Ovary (tissue), 9 donors: ENCODE measurements around the gene FBRS. TPM values are rescaled to one million over a fixed set of nuclear protein-coding genes. Genes with fewer than 3 reads are reported as not detected.

Source experiments
- DNase-seq, 5 donors: peaks; one replicate each; pipeline ENCODE4 v3.0.0-alpha.2; 2019 to 2020
- H3K27ac ChIP-seq, 2 donors: fragments of 200-600 bp; one replicate each; pipeline versions ENCODE4 v1.5.1 to v1.8.0; 2019 to 2022
- H3K27me3 ChIP-seq: fragments of 200-600 bp; one replicate; pipeline ENCODE4 v1.8.0; 2022
- H3K36me3 ChIP-seq: fragments of 200-600 bp; sonication (generic); one replicate; pipeline ENCODE4 v1.5.1; 2019
- H3K4me1 ChIP-seq: one replicate; pipeline ENCODE4 v1.8.1; 2013; ENCODE audit warnings: mild to moderate bottlenecking, moderate library complexity; ENCODE audit not compliant: insufficient read depth
- H3K4me3 ChIP-seq: fragments of 200-600 bp; sonication (generic); one replicate; pipeline ENCODE4 v1.5.1; 2017
- H3K9me3 ChIP-seq, 2 donors: fragments of 200-600 bp in 1 of 2; sonication (generic) in 1 of 2; one replicate each; pipeline versions ENCODE4 v1.5.1 to v1.8.1; 2013 to 2019; ENCODE audit warnings: mild to moderate bottlenecking in 1 of 2, moderate library complexity in 1 of 2
- EP300 ChIP-seq: sonication (generic); formaldehyde crosslinking; IDR thresholded peaks from one replicate; pipeline ENCODE4 v1.6.1; 2017; ENCODE audit warnings: antibody characterized with exemption
- POLR2A ChIP-seq: fragments of 450-650 bp; IDR thresholded peaks from one replicate; pipeline ENCODE4 v1.6.1; 2017; ENCODE audit warnings: antibody characterized with exemption, mild to moderate bottlenecking, moderate library complexity
- WGBS, 3 donors: extraction: QIAGEN DNeasy Blood & Tissue Kit in 1 of 3; methylation state at CpG; one replicate each; pipeline versions ENCODE4 v1.1.5 to v1.1.7; 2013 to 2017; 5-methylcytosine and 5-hydroxymethylcytosine counted together
- intact Hi-C, 4 donors: fragments of 100-400 bp; cut with DNase I; formaldehyde crosslinking; loops; one replicate each; pipeline versions ENCODE4 v1.11.0 to v1.15.1; 2022 to 2023
- polyA plus RNA-seq, 2 donors: library from polyadenylated mRNA; stranded (reverse); fragments of 200-250 nt in 1 of 2; fragments of 350-450 nt in 1 of 2; fragmentation: Illumina TruSeq in 1 of 2; extraction: RNeasy Lipid Tissue Mini Kit (QIAGEN cat#74804) in 1 of 2; gene quantifications; one replicate each; pipeline ENCODE4 v1.2.3, GENCODE V29; 2013 to 2014
- total RNA-seq, 7 donors: library from RNA; depleted of rRNA in 2 of 7; stranded (reverse); fragments of >200 nt in 2 of 7; fragmentation: NEBNext Ultra II Directional in 3 of 7; extraction: Animal tissue kit (Norgen Biotek cat#: 25700) in 3 of 7; gene quantifications; one replicate each; pipeline versions ENCODE4 v1.1.0 to v1.2.4, GENCODE V29; 2016 to 2023
- TF ChIP-seq, protein P1 (sequence below), 3 donors: fragments of 450-650 bp in 2 of 3; fragments of 200-600 bp in 1 of 3; IDR thresholded peaks; one replicate each; pipeline versions ENCODE4 v1.5.1 to v1.8.0; 2016 to 2022; ENCODE audit warnings: antibody characterized with exemption in 3 of 3, mild to moderate bottlenecking in 1 of 3
- donor health status: DM: no; HTN: no; CAD: no; lungs with moderate emphysema.
- donor health status: DM: no; HTN: no; CAD: no.
- donor health status: Bipolar disorder and iron deficiency.
- donor health status: DM: yes; HTN: yes; CAD: no.
- donor health status: DM: no; HTN: no; CAD: no.
- donor health status: DM: yes; HTN: yes; CAD: no.

Gene FBRS
- total and polyA plus RNA-seq, 9 donors: 15.6 to 75.6 (median 56.2) TPM

DNA sequence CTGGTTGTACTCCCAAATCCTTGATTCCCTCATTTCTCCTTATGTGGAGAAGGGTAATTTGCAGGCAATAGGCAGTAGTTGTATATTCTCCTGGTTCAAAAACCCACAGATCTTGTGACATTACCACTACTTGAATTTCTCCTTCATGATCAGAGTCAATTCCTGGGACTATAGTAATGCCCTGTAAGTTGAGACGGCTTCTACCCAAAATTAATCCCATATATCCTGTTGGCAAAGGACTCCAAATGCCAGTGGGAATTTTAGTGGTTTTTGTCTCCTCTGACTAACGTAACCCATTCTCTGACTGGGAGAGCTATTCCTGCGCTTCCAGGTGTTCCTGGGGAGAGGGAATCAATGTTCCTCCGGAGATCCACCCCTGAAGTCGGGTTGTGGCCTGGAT lies 36.5 kb upstream of the FBRS start:
- H3K4me1 ChIP-seq: no peaks in the 10 kb centered on the region
- no peak overlapping the region for H3K4me3 ChIP-seq
- no peaks in the 10 kb centered on the region for H3K9me3 ChIP-seq
- TF ChIP-seq POLR2A (no peak), EP300 (no peak)
- TF ChIP-seq, protein P1, sequence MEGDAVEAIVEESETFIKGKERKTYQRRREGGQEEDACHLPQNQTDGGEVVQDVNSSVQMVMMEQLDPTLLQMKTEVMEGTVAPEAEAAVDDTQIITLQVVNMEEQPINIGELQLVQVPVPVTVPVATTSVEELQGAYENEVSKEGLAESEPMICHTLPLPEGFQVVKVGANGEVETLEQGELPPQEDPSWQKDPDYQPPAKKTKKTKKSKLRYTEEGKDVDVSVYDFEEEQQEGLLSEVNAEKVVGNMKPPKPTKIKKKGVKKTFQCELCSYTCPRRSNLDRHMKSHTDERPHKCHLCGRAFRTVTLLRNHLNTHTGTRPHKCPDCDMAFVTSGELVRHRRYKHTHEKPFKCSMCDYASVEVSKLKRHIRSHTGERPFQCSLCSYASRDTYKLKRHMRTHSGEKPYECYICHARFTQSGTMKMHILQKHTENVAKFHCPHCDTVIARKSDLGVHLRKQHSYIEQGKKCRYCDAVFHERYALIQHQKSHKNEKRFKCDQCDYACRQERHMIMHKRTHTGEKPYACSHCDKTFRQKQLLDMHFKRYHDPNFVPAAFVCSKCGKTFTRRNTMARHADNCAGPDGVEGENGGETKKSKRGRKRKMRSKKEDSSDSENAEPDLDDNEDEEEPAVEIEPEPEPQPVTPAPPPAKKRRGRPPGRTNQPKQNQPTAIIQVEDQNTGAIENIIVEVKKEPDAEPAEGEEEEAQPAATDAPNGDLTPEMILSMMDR (IDR thresholded peaks at IDR 0.05): no peak
- WGBS, 3 donors: 69 to 85% (median 71%) methylated on average over 5 of the region's 5 CpGs
- intact Hi-C loops: loop anchor here in 1 of 4 donors (10.0 kb wide), 1 partner anchor 197 kb away; no protein-coding TSS in a partner anchor
- DNase-seq: no peak
- H3K27ac ChIP-seq: no peak overlapping the region
- H3K36me3 ChIP-seq: no peaks in the 10 kb centered on the region
- H3K27me3 ChIP-seq: no peaks in the 10 kb centered on the region

DNA sequence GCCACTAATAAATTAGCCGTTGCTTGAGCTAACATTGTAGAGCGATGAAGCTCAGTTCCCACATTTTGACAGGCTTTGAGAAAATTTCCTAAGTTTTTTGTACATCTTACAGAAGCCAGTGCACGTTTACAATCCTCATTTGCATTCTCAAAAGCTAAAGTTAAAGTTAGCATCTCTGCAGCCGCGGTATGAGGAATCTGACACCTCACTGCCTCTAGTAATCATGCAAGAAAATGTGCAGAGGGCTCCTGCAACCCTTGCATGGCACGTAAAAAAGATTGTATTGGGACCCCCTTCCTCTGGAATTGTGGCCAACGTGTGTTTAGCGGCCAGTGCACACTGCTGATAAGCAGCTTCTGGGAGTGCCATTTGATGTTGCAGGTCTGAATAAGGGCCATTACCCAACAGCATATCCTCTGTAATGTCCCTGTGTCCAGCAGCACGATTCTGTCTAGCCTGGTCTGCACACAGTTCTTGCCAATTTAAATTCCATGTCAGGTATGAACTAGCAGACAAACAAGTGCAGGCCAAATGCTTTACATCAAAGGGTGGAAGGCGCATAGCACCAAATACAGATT lies 35.7 kb upstream of the FBRS start:
- no peaks in the 10 kb centered on the region for H3K9me3 ChIP-seq
- intact Hi-C loops: loop anchor here in 1 of 4 donors (10.0 kb wide), 1 partner anchor 198 kb away; no protein-coding TSS in a partner anchor
- H3K4me1 ChIP-seq: no peaks in the 10 kb centered on the region
- no peaks in the 10 kb centered on the region for H3K27me3 ChIP-seq
- no peak overlapping the region for H3K4me3 ChIP-seq
- no peak overlapping the region for H3K27ac ChIP-seq
- DNase-seq: no peak
- no peaks in the 10 kb centered on the region for H3K36me3 ChIP-seq
- WGBS, 3 donors: 50 to 59% (median 51%) methylated on average over 10 of the region's 10 CpGs
- no peak for TF ChIP-seq POLR2A
- TF ChIP-seq, protein P1 (IDR thresholded peaks at IDR 0.05): no peak
- no peak for TF ChIP-seq EP300

DNA sequence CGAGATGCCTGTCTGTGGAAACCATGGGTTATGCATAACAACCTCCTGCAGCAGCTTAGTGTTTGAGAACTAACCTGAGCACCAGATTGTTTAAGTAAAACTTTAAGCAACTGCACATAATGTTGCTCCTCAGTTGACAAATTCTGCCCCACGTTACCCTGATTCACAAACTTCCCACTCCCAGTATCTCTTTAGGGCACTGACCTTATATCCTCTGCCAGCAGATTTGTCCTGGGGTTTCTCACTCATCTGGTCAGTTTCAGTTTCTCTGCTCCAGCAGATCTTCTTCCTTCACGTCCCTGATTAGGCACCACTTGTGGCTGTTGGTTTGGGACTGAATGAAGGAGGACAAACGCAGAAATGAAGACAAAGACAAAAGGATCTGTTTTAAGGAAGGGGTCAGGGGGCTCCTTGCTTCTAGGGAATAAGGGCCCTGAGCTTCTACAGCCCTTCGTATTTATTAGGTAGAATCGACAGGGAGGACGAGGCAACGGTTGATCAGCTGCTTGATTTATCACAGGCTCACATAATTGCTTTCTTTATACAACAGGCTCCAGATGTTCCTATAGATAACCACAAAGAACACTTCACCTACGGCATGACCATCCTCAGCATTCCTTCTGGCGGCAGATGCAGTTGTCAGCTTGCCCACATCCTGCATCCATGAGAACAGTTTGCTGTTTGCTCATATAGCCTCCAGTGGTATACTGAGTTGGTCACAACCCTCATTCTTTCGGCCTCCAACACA lies 34.5 kb upstream of the FBRS start:
- Histone ChIP-seq H3K4me3 (no peak overlapping the region), H3K27me3 (no peaks in the 10 kb centered on the region), H3K9me3 (no peaks in the 10 kb centered on the region), H3K36me3 (no peaks in the 10 kb centered on the region), H3K27ac (no peak overlapping the region), H3K4me1 (no peaks in the 10 kb centered on the region)
- TF ChIP-seq EP300: no peak
- no peak for TF ChIP-seq POLR2A
- TF ChIP-seq, protein P1 (IDR thresholded peaks at IDR 0.05): no peak
- WGBS, 3 donors: 73 to 81% (median 76%) methylated on average over 11 of the region's 11 CpGs
- no peak for DNase-seq
- intact Hi-C loops: loop anchor here in 1 of 4 donors (10.0 kb wide), 1 partner anchor 199 kb away; no protein-coding TSS in a partner anchor

DNA sequence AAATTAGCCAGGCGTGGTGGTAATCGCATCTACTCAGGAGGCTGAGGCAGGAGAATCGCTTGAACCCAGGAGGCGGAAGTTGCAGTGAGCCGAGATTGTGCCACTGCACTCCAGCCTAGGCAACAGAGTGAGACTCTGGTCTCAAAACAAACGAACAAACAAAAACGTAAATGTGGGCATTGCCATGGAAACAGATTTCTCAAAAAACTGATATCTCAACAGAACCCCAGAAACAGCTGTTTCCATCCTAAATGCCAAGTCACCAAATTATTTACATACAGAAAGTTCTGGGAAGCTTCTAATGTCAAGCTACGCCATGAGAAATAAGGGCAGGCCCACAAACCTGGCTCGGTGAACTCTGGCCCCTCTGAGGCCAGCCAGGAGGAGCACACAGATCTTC lies 32.0 kb upstream of the FBRS start:
- Histone ChIP-seq H3K4me1 (no peaks in the 10 kb centered on the region), H3K9me3 (no peaks in the 10 kb centered on the region), H3K36me3 (no peaks in the 10 kb centered on the region), H3K27ac (no peak overlapping the region), H3K4me3 (no peak overlapping the region), H3K27me3 (no peaks in the 10 kb centered on the region)
- intact Hi-C loops: loop anchor here in 1 of 4 donors (10.0 kb wide), 1 partner anchor 201 kb away; no protein-coding TSS in a partner anchor
- DNase-seq: no peak
- 87 to 89% (median 88%) methylated on average over 9 of the region's 9 CpGs for WGBS, 3 donors
- TF ChIP-seq POLR2A (no peak), EP300 (no peak)
- TF ChIP-seq, protein P1 (IDR thresholded peaks at IDR 0.05): no peak
